Right lobe of liver (tissue), 4 donors: ENCODE measurements around the gene RNF223.
"Not testable (repeated sequence)": the region's sequence is repeated elsewhere in the genome, so short reads cannot be mapped to it uniquely, and the experiment has no call there.

Source experiments
- CTCF ChIP-seq, 4 donors: fragments of 200-600 bp in 3 of 4; fragments of 450-650 bp in 1 of 4; IDR thresholded peaks; one replicate each; pipeline versions ENCODE4 v1.5.1 to v1.8.0; 2016 to 2022; ENCODE audit warnings: antibody characterized with exemption in 4 of 4, mild to moderate bottlenecking in 2 of 4
- POLR2A ChIP-seq: fragments of 450-650 bp; IDR thresholded peaks from one replicate; pipeline ENCODE4 v1.6.1; 2017; ENCODE audit warnings: antibody characterized with exemption, mild to moderate bottlenecking
- donor health status: DM: no; HTN: no; CAD: no.
- donor health status: DM: no; HTN: no; CAD: no.
- donor health status: DM: no; HTN: yes; CAD: no.

- not testable (repeated sequence) for TF ChIP-seq CTCF (IDR thresholded peaks at IDR 0.05); POLR2A
Measured at GRCh38 chr1:1104152-1104551, 30.0 kb upstream of the RNF223 start.
